HG02571 (cell line): ENCODE data around the gene CTSO.

ENCODE experiments used
- ATAC-seq: cut with Tn5 transposase; IDR thresholded peaks from one replicate; pipeline ENCODE4 v1.9.1; 2021; ENCODE audit warnings: mild to moderate bottlenecking, moderate library complexity; ENCODE audit not compliant: unreplicated experiment

CTSO gene

DNA sequence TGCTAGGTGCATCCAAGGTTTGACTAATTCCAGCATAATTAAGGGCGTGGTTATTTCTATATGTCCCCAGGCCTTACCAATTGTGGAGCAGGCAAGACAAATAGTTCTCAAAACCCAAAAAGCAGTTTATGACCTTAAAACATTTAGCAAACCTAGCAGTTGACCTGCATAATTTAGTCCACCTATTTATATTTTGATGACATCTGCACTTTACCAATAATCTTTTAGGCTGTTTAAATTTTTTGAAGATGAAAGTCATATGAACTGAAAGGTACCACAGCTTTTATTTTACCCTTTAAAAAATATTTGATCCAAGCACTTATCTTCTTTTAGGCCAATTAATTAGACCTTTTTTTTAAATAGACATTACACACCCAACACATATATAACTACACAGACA, 77.8 kb downstream of the CTSO start:
- no peak for ATAC-seq
